Midbrain (tissue), 1 donor: Measurements from ENCODE around the gene MARCHF3.

Experiments
- DNase-seq: peaks from one replicate; lab custom pipeline; 2025; lab: John Stamatoyannopoulos, UW

MARCHF3 gene

GRCh38 chr5:126983874-126984266, 46.5 kb downstream of the MARCHF3 start:
- DNase-seq, result no peak

- no peak for DNase-seq
Measured at GRCh38 chr5:126982926-126983873, 47.2 kb downstream of the MARCHF3 start.

- DNase-seq, result no peak
Measured at GRCh38 chr5:126982202-126982601, 48.2 kb downstream of the MARCHF3 start.

- no peak for DNase-seq
Measured at GRCh38 chr5:126981701-126982100, 48.7 kb downstream of the MARCHF3 start.

- no peak for DNase-seq
Measured at GRCh38 chr5:126981222-126981621, 49.1 kb downstream of the MARCHF3 start.

GRCh38 chr5:126978258-126978657, 52.1 kb downstream of the MARCHF3 start:
- DNase-seq, result no peak

GRCh38 chr5:126976520-126977172, 53.7 kb downstream of the MARCHF3 start:
- DNase-seq, result no peak

- no peak for DNase-seq
Measured at GRCh38 chr5:126975796-126976195, 54.6 kb downstream of the MARCHF3 start.

GRCh38 chr5:126973193-126973592, 57.2 kb downstream of the MARCHF3 start:
- no peak for DNase-seq

GRCh38 chr5:126972062-126972895, 58.1 kb downstream of the MARCHF3 start:
- DNase-seq, result no peak

- no peak for DNase-seq
Measured at GRCh38 chr5:126971455-126972031, 58.8 kb downstream of the MARCHF3 start.

- DNase-seq, result no peak
Measured at GRCh38 chr5:126970517-126971017, 59.8 kb downstream of the MARCHF3 start.

- no peak for DNase-seq
Measured at GRCh38 chr5:126969548-126969947, 60.8 kb downstream of the MARCHF3 start.

- DNase-seq, result no peak
Measured at GRCh38 chr5:126967808-126968466, 62.4 kb downstream of the MARCHF3 start.

GRCh38 chr5:126965487-126965886, 64.9 kb downstream of the MARCHF3 start:
- DNase-seq, result no peak

GRCh38 chr5:126965061-126965475, 65.3 kb downstream of the MARCHF3 start:
- no peak for DNase-seq

- DNase-seq, result no peak
Measured at GRCh38 chr5:126963822-126964375, 66.5 kb downstream of the MARCHF3 start.

- DNase-seq, result no peak
Measured at GRCh38 chr5:126961702-126962101, 68.7 kb downstream of the MARCHF3 start.

GRCh38 chr5:126961128-126961527, 69.2 kb downstream of the MARCHF3 start:
- DNase-seq, result no peak

- no peak for DNase-seq
Measured at GRCh38 chr5:126959188-126959587, 71.2 kb downstream of the MARCHF3 start.

GRCh38 chr5:126956991-126957390, 73.4 kb downstream of the MARCHF3 start:
- DNase-seq, result no peak
